SK-N-SH (cell line): ENCODE measurements around the gene CLEC20A. TPM values are rescaled to one million over a fixed set of nuclear protein-coding genes. Genes with fewer than 3 reads are reported as not detected.
A peak's percentile ranks its signal among the peaks of the same experiment; 100 is the strongest.

ENCODE experiments used
- CTCF ChIA-PET: fragments of 300-600, 350-600 bp; formaldehyde crosslinking; extraction: SDS; loops from one replicate; lab custom pipeline; 2021; lab: Yijun Ruan, JAX
- POLR2A ChIA-PET: fragments of 350-600 bp; sonication (Branson Sonifier 250); formaldehyde crosslinking; extraction: SDS; loops from one replicate; lab custom pipeline; 2020; ENCODE audit warnings: antibody characterized with exemption, inconsistent platforms; lab: Yijun Ruan, JAX
- DNase-seq: peaks from one replicate; pipeline ENCODE4 v3.0.0; 2012
- H2AFZ ChIP-seq: fragments of 200-600 bp; sonication (generic); 2 replicates; pipeline ENCODE4 v1.8.1; 2016; ENCODE audit warnings: antibody characterized with exemption, mild to moderate bottlenecking, low read depth
- H3F3A ChIP-seq: fragments of 200-600 bp; sonication (generic); replicated peaks from 2 replicates; pipeline ENCODE3; 2016; ENCODE audit warnings: antibody characterized with exemption, mild to moderate bottlenecking; ENCODE audit not compliant: insufficient read depth
- H3K27ac ChIP-seq, 2 experiments: fragments of 200-500 bp in 1 of 2; fragments of 200-600 bp in 1 of 2; sonication (Bioruptor generic) in 1 of 2; sonication (generic), shearing (Covaris generic) in 1 of 2; 2 replicates each; pipeline versions ENCODE4 v1.5.1 to v1.6.1; 2014 to 2016; ENCODE audit warnings: low read depth in 2 of 2, inconsistent platforms in 1 of 2, low read length in 1 of 2, mild to moderate bottlenecking in 1 of 2, mixed read lengths in 1 of 2
- H3K27me3 ChIP-seq: fragments of 200-600 bp; sonication (generic), shearing (Covaris generic); 2 replicates; pipeline ENCODE4 v1.6.1; 2016; ENCODE audit warnings: mixed run types; ENCODE audit not compliant: insufficient read depth
- H3K36me3 ChIP-seq, 2 experiments: fragments of 200-500 bp in 1 of 2; fragments of 200-600 bp in 1 of 2; sonication (Bioruptor generic) in 1 of 2; sonication (generic) in 1 of 2; replicated peaks in 1 of 2; 2 replicates each; pipeline versions ENCODE3 to v1.5.1; 2014 to 2016; ENCODE audit warnings: low read length in 1 of 2, mild to moderate bottlenecking in 1 of 2; ENCODE audit not compliant: insufficient read depth in 2 of 2, control insufficient read depth in 1 of 2
- H3K4me1 ChIP-seq, 2 experiments: fragments of 200-500 bp in 1 of 2; fragments of 200-600 bp in 1 of 2; sonication (Bioruptor generic) in 1 of 2; sonication (generic), shearing (Covaris generic) in 1 of 2; 2 replicates each; pipeline versions ENCODE4 v1.5.1 to v1.6.1; 2014 to 2016; ENCODE audit warnings: low read depth in 1 of 2, low read length in 1 of 2, mixed run types in 1 of 2; ENCODE audit not compliant: insufficient read depth in 2 of 2, control insufficient read depth in 1 of 2
- H3K4me2 ChIP-seq: fragments of 200-600 bp; sonication (generic), shearing (Covaris generic); 2 replicates; pipeline ENCODE4 v1.6.1; 2017; ENCODE audit warnings: mixed run types
- H3K4me3 ChIP-seq, 2 experiments: fragments of 200-500 bp in 1 of 2; fragments of 200-600 bp in 1 of 2; sonication (Bioruptor generic) in 1 of 2; sonication (generic), shearing (Covaris generic) in 1 of 2; 2 replicates each; pipeline versions ENCODE4 v1.5.1 to v1.8.1; 2014 to 2016; ENCODE audit warnings: low read depth in 2 of 2, inconsistent platforms in 1 of 2, low read length in 1 of 2, mild to moderate bottlenecking in 1 of 2, mixed read lengths in 1 of 2, moderate library complexity in 1 of 2
- H3K79me2 ChIP-seq: fragments of 200-600 bp; sonication (generic); 2 replicates; pipeline ENCODE4 v1.8.1; 2017; ENCODE audit warnings: mild to moderate bottlenecking; ENCODE audit not compliant: insufficient read depth
- H3K9ac ChIP-seq: fragments of 200-600 bp; sonication (generic); 2 replicates; pipeline ENCODE4 v1.6.1; 2017; ENCODE audit warnings: mixed run types
- H3K9me2 ChIP-seq: fragments of 200-600 bp; sonication (generic); 2 replicates; pipeline ENCODE4 v1.6.1; 2017; ENCODE audit warnings: mixed run types
- H3K9me3 ChIP-seq: fragments of 200-600 bp; sonication (generic); 2 replicates; pipeline ENCODE4 v1.6.1; 2017; ENCODE audit warnings: mixed run types, mild to moderate bottlenecking, moderate library complexity
- H4K20me1 ChIP-seq: fragments of 200-600 bp; sonication (generic); 2 replicates; pipeline ENCODE4 v1.6.1; 2017; ENCODE audit warnings: mild to moderate bottlenecking, mixed run types; ENCODE audit not compliant: insufficient read depth
- CHD2 ChIP-seq: fragments of 150-350 bp; IDR thresholded peaks from 2 replicates; pipeline ENCODE4 v1.6.1; 2018; ENCODE audit warnings: low read length; ENCODE audit not compliant: partially characterized antibody
- ELF1 ChIP-seq: IDR thresholded peaks from 2 replicates; pipeline ENCODE4 v1.4.0; 2012
- FOXJ3 ChIP-seq: sonication (generic); formaldehyde crosslinking; IDR thresholded peaks from 2 replicates; pipeline ENCODE4 v1.5.1; 2020; ENCODE audit warnings: mild to moderate bottlenecking, missing genetic modification reagents
- FOXM1 ChIP-seq: IDR thresholded peaks from 2 replicates; pipeline ENCODE4 v1.4.0; 2012; ENCODE audit warnings: low read depth, mild to moderate bottlenecking
- GABPA ChIP-seq: IDR thresholded peaks from 2 replicates; pipeline ENCODE4 v1.4.0; 2012; ENCODE audit warnings: low read depth, mild to moderate bottlenecking
- GATA2 ChIP-seq: sonication (generic); formaldehyde crosslinking; IDR thresholded peaks from 2 replicates; pipeline ENCODE4 v1.5.0; 2020; ENCODE audit warnings: mild to moderate bottlenecking, missing genetic modification reagents
- JUND ChIP-seq: IDR thresholded peaks from 2 replicates; pipeline ENCODE4 v1.4.0; 2012
- MEF2A ChIP-seq: IDR thresholded peaks from 2 replicates; pipeline ENCODE4 v1.4.0; 2012; ENCODE audit warnings: low read depth, borderline replicate concordance
- NFIC ChIP-seq: IDR thresholded peaks from 2 replicates; pipeline ENCODE4 v1.4.0; 2012; ENCODE audit warnings: borderline replicate concordance
- NRF1 ChIP-seq: IDR thresholded peaks from 2 replicates; pipeline ENCODE4 v1.6.1; 2012; ENCODE audit warnings: low read depth, mild to moderate bottlenecking, low read length
- RAD21 ChIP-seq: IDR thresholded peaks from 2 replicates; pipeline ENCODE4 v1.6.1; 2012; ENCODE audit warnings: mild to moderate bottlenecking, low read length
- RCOR1 ChIP-seq: fragments of 150-350 bp; IDR thresholded peaks from 2 replicates; pipeline ENCODE4 v1.6.1; 2017; ENCODE audit warnings: antibody characterized with exemption, low read length
- REST ChIP-seq: IDR thresholded peaks from 2 replicates; pipeline ENCODE4 v1.6.1; 2012; ENCODE audit warnings: mild to moderate bottlenecking, low read depth, low read length, moderate library complexity
- RFX5 ChIP-seq: IDR thresholded peaks from 2 replicates; pipeline ENCODE4 v1.6.1; 2012; ENCODE audit warnings: mild to moderate bottlenecking, improper control_type of control experiment, low read length
- TAF1 ChIP-seq: IDR thresholded peaks from 2 replicates; pipeline ENCODE4 v1.6.1; 2012; ENCODE audit warnings: low read depth, mild to moderate bottlenecking, low read length, moderate library complexity, borderline replicate concordance
- TCF12 ChIP-seq: IDR thresholded peaks from 2 replicates; pipeline ENCODE4 v1.4.0; 2012
- TEAD4 ChIP-seq: IDR thresholded peaks from 2 replicates; pipeline ENCODE4 v1.4.0; 2012; ENCODE audit warnings: mild to moderate bottlenecking, borderline replicate concordance; ENCODE audit not compliant: insufficient read depth
- YY1 ChIP-seq: IDR thresholded peaks from 2 replicates; pipeline ENCODE4 v1.4.0; 2012; ENCODE audit warnings: low read depth, mild to moderate bottlenecking
- WGBS: methylation state at CpG from one replicate; pipeline ENCODE4 v1.1.6; 2017; ENCODE audit warnings: low lambda C conversion rate; 5-methylcytosine and 5-hydroxymethylcytosine counted together
- polyA plus RNA-seq, 3 experiments: library from polyadenylated mRNA; depleted of rRNA; stranded (reverse); fragments of >200 nt; gene quantifications; 2 replicates each; pipeline ENCODE4 v1.2.3, GENCODE V29; 2012
- TF ChIP-seq, protein P1 (sequence below): fragments of 200-600 bp; sonication (generic); IDR thresholded peaks from 2 replicates; pipeline ENCODE4 v1.6.1; 2017; ENCODE audit warnings: antibody characterized with exemption, mild to moderate bottlenecking, moderate library complexity
- TF ChIP-seq, protein P2 (sequence below): IDR thresholded peaks from 2 replicates; pipeline ENCODE4 v1.4.0; 2012; ENCODE audit warnings: low read depth, borderline replicate concordance
- TF ChIP-seq, protein P3 (sequence below): IDR thresholded peaks from 2 replicates; pipeline ENCODE4 v1.4.0; 2012; ENCODE audit warnings: low read depth, borderline replicate concordance

The CLEC20A gene
- polyA plus RNA-seq, 1 of the 3 experiments (the other 2 are of a cell fraction): not detected

GRCh38 chr1:178533121-178533946, 36.6 kb upstream of the CLEC20A start (continued):
- TF ChIP-seq REST (no peak), NFIC (no peak), CHD2 (no peak)
- TF ChIP-seq, protein P1, sequence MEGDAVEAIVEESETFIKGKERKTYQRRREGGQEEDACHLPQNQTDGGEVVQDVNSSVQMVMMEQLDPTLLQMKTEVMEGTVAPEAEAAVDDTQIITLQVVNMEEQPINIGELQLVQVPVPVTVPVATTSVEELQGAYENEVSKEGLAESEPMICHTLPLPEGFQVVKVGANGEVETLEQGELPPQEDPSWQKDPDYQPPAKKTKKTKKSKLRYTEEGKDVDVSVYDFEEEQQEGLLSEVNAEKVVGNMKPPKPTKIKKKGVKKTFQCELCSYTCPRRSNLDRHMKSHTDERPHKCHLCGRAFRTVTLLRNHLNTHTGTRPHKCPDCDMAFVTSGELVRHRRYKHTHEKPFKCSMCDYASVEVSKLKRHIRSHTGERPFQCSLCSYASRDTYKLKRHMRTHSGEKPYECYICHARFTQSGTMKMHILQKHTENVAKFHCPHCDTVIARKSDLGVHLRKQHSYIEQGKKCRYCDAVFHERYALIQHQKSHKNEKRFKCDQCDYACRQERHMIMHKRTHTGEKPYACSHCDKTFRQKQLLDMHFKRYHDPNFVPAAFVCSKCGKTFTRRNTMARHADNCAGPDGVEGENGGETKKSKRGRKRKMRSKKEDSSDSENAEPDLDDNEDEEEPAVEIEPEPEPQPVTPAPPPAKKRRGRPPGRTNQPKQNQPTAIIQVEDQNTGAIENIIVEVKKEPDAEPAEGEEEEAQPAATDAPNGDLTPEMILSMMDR: no peak

- Histone ChIP-seq H3K27me3 (no peaks in the 10 kb centered on the region), H3K27ac (no peak overlapping the region), H3K9ac (no peak overlapping the region), H3K4me1 (peaks cover 20 to 21% of the 10 kb centered on the region in 2 experiments; a peak in 3 of 4 replicates), H3K9me3 (no peaks in the 10 kb centered on the region), H3K36me3 (no peaks in the 10 kb centered on the region), H2AFZ (peak overlapping the region; percentile 73; the same call in 1 of the 2 replicates), H3K4me3 (peak overlapping the region in 1 of 2 experiments; percentile 18; a peak in 1 of 4 replicates), H3K9me2 (no peaks in the 10 kb centered on the region), H3F3A (peaks cover 17% of the 10 kb centered on the region), H3K4me2 (peak overlapping the region; percentile 34; the same call in 1 of the 2 replicates), H4K20me1 (no peaks in the 10 kb centered on the region), H3K79me2 (no peaks in the 10 kb centered on the region)
- ChIA-PET POLR2A (no interaction called here), CTCF (interaction anchor here (0.6 to 6.9 kb wide), 51 partner anchors 9 to 838 kb away, joined by 3 to 68 read pairs (median 4); partner anchors contain the start of gene TOR3A)
- WGBS: 26% methylated on average over 8 of the region's 13 CpGs
- peak; percentile 84 for DNase-seq
- TF ChIP-seq, protein P2, sequence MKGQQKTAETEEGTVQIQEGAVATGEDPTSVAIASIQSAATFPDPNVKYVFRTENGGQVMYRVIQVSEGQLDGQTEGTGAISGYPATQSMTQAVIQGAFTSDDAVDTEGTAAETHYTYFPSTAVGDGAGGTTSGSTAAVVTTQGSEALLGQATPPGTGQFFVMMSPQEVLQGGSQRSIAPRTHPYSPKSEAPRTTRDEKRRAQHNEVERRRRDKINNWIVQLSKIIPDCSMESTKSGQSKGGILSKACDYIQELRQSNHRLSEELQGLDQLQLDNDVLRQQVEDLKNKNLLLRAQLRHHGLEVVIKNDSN: no peak
- TF ChIP-seq FOXJ3 (CRISPR knock-in tag) (no peak), GABPA (no peak), ELF1 (no peak), GATA2 (CRISPR knock-in tag) (no peak), NRF1 (0 out of 2 replicates have a peak, but pooled peaks have one; percentile 13), RFX5 (no peak), RCOR1 (no peak), RAD21 (peak; percentile 85), NFIC (no peak), TCF12 (no peak), TEAD4 (no peak), YY1 (no peak), JUND (no peak), TAF1 (no peak), MEF2A (no peak), FOXM1 (no peak)
- TF ChIP-seq, protein P3, sequence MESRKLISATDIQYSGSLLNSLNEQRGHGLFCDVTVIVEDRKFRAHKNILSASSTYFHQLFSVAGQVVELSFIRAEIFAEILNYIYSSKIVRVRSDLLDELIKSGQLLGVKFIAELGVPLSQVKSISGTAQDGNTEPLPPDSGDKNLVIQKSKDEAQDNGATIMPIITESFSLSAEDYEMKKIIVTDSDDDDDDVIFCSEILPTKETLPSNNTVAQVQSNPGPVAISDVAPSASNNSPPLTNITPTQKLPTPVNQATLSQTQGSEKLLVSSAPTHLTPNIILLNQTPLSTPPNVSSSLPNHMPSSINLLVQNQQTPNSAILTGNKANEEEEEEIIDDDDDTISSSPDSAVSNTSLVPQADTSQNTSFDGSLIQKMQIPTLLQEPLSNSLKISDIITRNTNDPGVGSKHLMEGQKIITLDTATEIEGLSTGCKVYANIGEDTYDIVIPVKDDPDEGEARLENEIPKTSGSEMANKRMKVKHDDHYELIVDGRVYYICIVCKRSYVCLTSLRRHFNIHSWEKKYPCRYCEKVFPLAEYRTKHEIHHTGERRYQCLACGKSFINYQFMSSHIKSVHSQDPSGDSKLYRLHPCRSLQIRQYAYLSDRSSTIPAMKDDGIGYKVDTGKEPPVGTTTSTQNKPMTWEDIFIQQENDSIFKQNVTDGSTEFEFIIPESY: no peak
- TF ChIP-seq, protein P1: peak; percentile 95
These were observed 35.6 kb upstream of the CLEC20A start for GRCh38 chr1:178532392-178532791.
